GM12878 (cell line): ENCODE results near the gene FBXL17. TPM values are rescaled to one million over a fixed set of nuclear protein-coding genes. Genes with fewer than 3 reads are reported as not detected.

ENCODE experiments used
- ATAC-seq: fragments of 200-7000 bp; cut with Tn5 transposase; 3 replicates; pipeline ENCODE4 v1.9.1; 2020; ENCODE audit warnings: mild to moderate bottlenecking, moderate library complexity
- BruUV-seq: library from RNA; stranded (reverse); fragments of 400-500 nt; replicated peaks from 2 replicates; lab custom pipeline; 2021; lab: Mats Ljungman, UMichigan
- CTCF ChIA-PET: fragments of 300-600 bp; sonication (Branson Sonifier 250); formaldehyde crosslinking; extraction: SDS; loops from one replicate; lab custom pipeline; 2021; ENCODE audit warnings: inconsistent platforms; lab: Yijun Ruan, JAX
- POLR2A ChIA-PET: fragments of 350-600 bp; formaldehyde crosslinking; extraction: SDS; loops from one replicate; lab custom pipeline; 2021; ENCODE audit warnings: inconsistent platforms; lab: Charles Lee
- RAD21 ChIA-PET: fragments of 300-600 bp; sonication (Branson Sonifier 250); formaldehyde crosslinking; loops from one replicate; lab custom pipeline; 2023; ENCODE audit warnings: antibody characterized with exemption; ENCODE audit not compliant: unreplicated experiment; lab: Charles Lee
- SMC1A ChIA-PET: fragments of 300-600 bp; sonication (Branson Sonifier 250); formaldehyde crosslinking; loops from one replicate; lab custom pipeline; 2023; ENCODE audit not compliant: unreplicated experiment, uncharacterized antibody; lab: Charles Lee
- DNase-seq: peaks from one replicate; pipeline ENCODE4 v3.0.0-alpha.2; 2011; ENCODE audit warnings: low read depth, low spot score
- FAIRE-seq: peaks from 3 replicates; lab custom pipeline; 2011; peaks lifted over from hg19 to GRCh38; lab: Jason Lieb, UNC
- H2AFZ ChIP-seq: 2 replicates; pipeline ENCODE4 v1.6.0; 2011; ENCODE audit warnings: low read depth, low read length, control low read depth; ENCODE audit not compliant: control insufficient read depth
- H3K27ac ChIP-seq: 2 replicates; pipeline ENCODE4 v1.5.1; 2011; ENCODE audit warnings: control low read depth; ENCODE audit not compliant: control insufficient read depth, insufficient read depth
- H3K27me3 ChIP-seq, 2 experiments: replicated peaks in 1 of 2; 2 replicates each; pipeline versions ENCODE4 v1.6.0 to v1.6.1; 2011; ENCODE audit warnings: low read length in 1 of 2; ENCODE audit not compliant: control insufficient read depth in 2 of 2, insufficient read depth in 2 of 2
- H3K36me3 ChIP-seq, 2 experiments: 2 replicates each; pipeline ENCODE4 v1.5.1; 2011; ENCODE audit warnings: low read length in 1 of 2; ENCODE audit not compliant: control insufficient read depth in 2 of 2, insufficient read depth in 2 of 2
- H3K4me1 ChIP-seq: 2 replicates; pipeline ENCODE4 v1.6.1; 2011; ENCODE audit warnings: mild to moderate bottlenecking, low read length, moderate library complexity, mixed read lengths; ENCODE audit not compliant: control insufficient read depth, insufficient read depth
- H3K4me2 ChIP-seq: 2 replicates; pipeline ENCODE4 v1.6.0; 2011; ENCODE audit warnings: control low read depth; ENCODE audit not compliant: control insufficient read depth, insufficient read depth
- H3K4me3 ChIP-seq: fragments of 200-600 bp; sonication (generic); 2 replicates; pipeline ENCODE4 v1.5.1; 2016
- H3K79me2 ChIP-seq: 2 replicates; pipeline ENCODE4 v1.6.0; 2011; ENCODE audit warnings: low read length; ENCODE audit not compliant: control insufficient read depth, insufficient read depth
- H3K9ac ChIP-seq: 2 replicates; pipeline ENCODE4 v1.8.0; 2011; ENCODE audit warnings: low read length, control low read depth, mixed read lengths; ENCODE audit not compliant: control insufficient read depth, insufficient read depth
- H3K9me3 ChIP-seq: replicated peaks from 3 replicates; pipeline ENCODE4 v1.5.1; 2011; ENCODE audit warnings: mild to moderate bottlenecking, low read length; ENCODE audit not compliant: control insufficient read depth, insufficient read depth
- H4K20me1 ChIP-seq: 2 replicates; pipeline ENCODE4 v1.6.0; 2011; ENCODE audit not compliant: control insufficient read depth, insufficient read depth
- ATF7 ChIP-seq: fragments of 450-650 bp; IDR thresholded peaks from 2 replicates; pipeline ENCODE4 v1.6.1; 2016; ENCODE audit warnings: low read depth, mild to moderate bottlenecking
- EP300 ChIP-seq, 2 experiments: fragments of 150-350 bp in 1 of 2; IDR thresholded peaks; 2 replicates each; pipeline ENCODE4 v1.6.1; 2011 to 2012; ENCODE audit warnings: low read depth in 2 of 2, low read length in 2 of 2, borderline replicate concordance in 1 of 2, improper control_type of control experiment in 1 of 2, inconsistent platforms in 1 of 2; ENCODE audit not compliant: control insufficient read depth in 1 of 2
- FOXK2 ChIP-seq: fragments of 450-650 bp; IDR thresholded peaks from 2 replicates; pipeline ENCODE4 v1.6.1; 2017; ENCODE audit warnings: mild to moderate bottlenecking, moderate library complexity
- GATAD2B ChIP-seq: fragments of 450-650 bp; conservative IDR thresholded peaks from 2 replicates; pipeline ENCODE4 v1.6.1; 2017; ENCODE audit warnings: low read depth, mild to moderate bottlenecking, moderate library complexity
- HDAC2 ChIP-seq: fragments of 200-600 bp; sonication (generic); IDR thresholded peaks from 2 replicates; pipeline ENCODE4 v1.6.1; 2017
- KLF5 ChIP-seq: fragments of 450-650 bp; IDR thresholded peaks from 2 replicates; pipeline ENCODE4 v1.6.1; 2014; ENCODE audit warnings: mild to moderate bottlenecking; ENCODE audit not compliant: partially characterized antibody
- NBN ChIP-seq: fragments of 450-650 bp; IDR thresholded peaks from 2 replicates; pipeline ENCODE4 v1.6.1; 2016
- NR2C1 ChIP-seq: fragments of 450-650 bp; IDR thresholded peaks from 2 replicates; pipeline ENCODE4 v1.6.1; 2017; ENCODE audit warnings: antibody characterized with exemption, mild to moderate bottlenecking, moderate library complexity
- POLR2AphosphoS5 ChIP-seq: IDR thresholded peaks from 2 replicates; pipeline ENCODE4 v1.6.1; 2011; ENCODE audit warnings: mild to moderate bottlenecking, low read length, inconsistent platforms
- RBBP5 ChIP-seq: fragments of 200-600 bp; sonication (generic); conservative IDR thresholded peaks from 2 replicates; pipeline ENCODE4 v1.6.1; 2016
- SMARCA5 ChIP-seq: fragments of 450-650 bp; IDR thresholded peaks from 2 replicates; pipeline ENCODE4 v1.6.1; 2017; ENCODE audit warnings: mild to moderate bottlenecking
- SP1 ChIP-seq: IDR thresholded peaks from one replicate; pipeline ENCODE4 v1.6.1; 2011; ENCODE audit warnings: low read depth, low read length
- SREBF2 ChIP-seq: IDR thresholded peaks from 2 replicates; pipeline ENCODE4 v1.6.1; 2012; ENCODE audit warnings: mild to moderate bottlenecking, low read length
- SUPT20H ChIP-seq: IDR thresholded peaks from 2 replicates; pipeline ENCODE4 v1.6.1; 2011; ENCODE audit warnings: low read depth, mild to moderate bottlenecking, low read length, moderate library complexity, borderline replicate concordance; ENCODE audit not compliant: control insufficient read depth
- TARDBP ChIP-seq: IDR thresholded peaks from 2 replicates; pipeline ENCODE4 v1.6.1; 2016; ENCODE audit warnings: borderline replicate concordance
- WGBS: methylation state at CpG from one replicate; pipeline ENCODE4 v1.1.6; 2016; ENCODE audit warnings: low lambda C conversion rate; ENCODE audit not compliant: insufficient replicate concordance, insufficient coverage; ENCODE audit errors: missing lambda C conversion rate; 5-methylcytosine and 5-hydroxymethylcytosine counted together
- in situ Hi-C: fragments of 300-500 bp; cut with MboI; formaldehyde crosslinking; loops from 9 replicates; pipeline ENCODE4 v1.14.3; 2018; ENCODE audit warnings: mixed read lengths
- intact Hi-C: fragments of 100-400 bp; cut with micrococcal nuclease; formaldehyde crosslinking; loops from one replicate; pipeline ENCODE4 v1.14.2; 2022; ENCODE audit not compliant: unreplicated experiment
- polyA plus RNA-seq, 11 experiments: library from polyadenylated mRNA; depleted of rRNA in 4 of 11; unstranded in 6 of 11; stranded (reverse) in 5 of 11; fragments of >200 nt; fragmentation: Nextera tagmentation in 4 of 11; fragmentation: Illumina TruSeq in 1 of 11; extraction: Ambion mirVana in 4 of 11; extraction: Trizol in 1 of 11; gene quantifications; 1 replicate in 1 of 11; 2 replicates in 10 of 11; pipeline versions ENCODE4 v1.2.1 to v1.2.3, GENCODE V29; 2011 to 2016; ENCODE audit warnings: inconsistent platforms in 2 of 11, missing spikeins in 2 of 11, low read depth in 1 of 11
- total RNA-seq, 4 experiments: library from RNA; depleted of rRNA in 3 of 4; stranded (reverse); fragments of >200 nt in 3 of 4; fragmentation: Illumina TruSeq in 1 of 4; extraction: Trizol in 1 of 4; gene quantifications; 2 replicates each; pipeline versions ENCODE4 v1.2.1 to v1.2.3, GENCODE V29; 2013 to 2021
- TF ChIP-seq, protein P1 (sequence below): IDR thresholded peaks from 2 replicates; pipeline ENCODE4 v1.6.1; 2012; ENCODE audit warnings: mild to moderate bottlenecking, low read depth, low read length
- TF ChIP-seq, protein P2 (sequence below): fragments of 450-650 bp; formaldehyde crosslinking; IDR thresholded peaks from 2 replicates; pipeline ENCODE4 v1.5.0; 2022; ENCODE audit warnings: mild to moderate bottlenecking, missing genetic modification characterization
- TF ChIP-seq, protein P3 (sequence below): fragments of 450-650 bp; IDR thresholded peaks from 2 replicates; pipeline ENCODE4 v1.6.1; 2018; ENCODE audit warnings: borderline replicate concordance, mild to moderate bottlenecking; ENCODE audit not compliant: partially characterized antibody

The FBXL17 gene
- total and polyA plus RNA-seq, 10 of the 15 experiments (the other 5 are each of a cell fraction or from before 2014, with no cell fraction given), result 0.88 to 9.0 (median 4.4) TPM

DNA sequence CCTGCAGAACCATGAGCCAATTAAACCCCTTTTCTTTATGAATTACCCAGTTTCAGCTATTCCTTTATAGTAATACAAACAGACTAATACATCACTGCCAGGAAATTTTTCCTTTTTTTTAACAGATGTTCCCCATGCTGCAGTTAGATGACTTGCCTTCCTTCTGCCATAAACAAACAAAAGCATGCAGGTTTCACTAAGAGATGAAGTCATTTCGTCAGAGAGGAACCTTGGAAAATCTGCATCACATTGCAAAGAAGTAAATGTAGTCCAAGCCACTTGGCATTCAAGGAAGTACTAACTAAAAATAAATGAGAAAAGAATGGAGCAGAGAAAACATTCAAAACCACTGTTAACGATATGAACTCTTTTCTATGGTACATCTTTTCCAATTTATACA, 517.1 kb downstream of the FBXL17 start:
- POLR2A ChIA-PET, result no interaction called here
- ATAC-seq, result no peak
- Histone ChIP-seq H3K4me1 (no peaks in the 10 kb centered on the region), H3K4me3 (no peak overlapping the region), H3K79me2 (no peaks in the 10 kb centered on the region), H3K27ac (no peak overlapping the region), H3K27me3 (no peaks in the 10 kb centered on the region), H3K4me2 (no peak overlapping the region), H2AFZ (no peak overlapping the region), H3K9me3 (no peaks in the 10 kb centered on the region), H4K20me1 (no peaks in the 10 kb centered on the region), H3K36me3 (no peaks in the 10 kb centered on the region; a peak in 1 of 4 replicates), H3K9ac (no peak overlapping the region)
- in situ Hi-C loops, result no loop called here
- RAD21 ChIA-PET, result no interaction called here
- 54% methylated on average over 2 of the region's 2 CpGs for WGBS
- CTCF ChIA-PET, result no interaction called here
- SMC1A ChIA-PET, result no interaction called here
- no peak for DNase-seq
- no TSS peak for BruUV-seq
- no peak for FAIRE-seq
- intact Hi-C loops, result no loop called here
- TF ChIP-seq, protein P1, sequence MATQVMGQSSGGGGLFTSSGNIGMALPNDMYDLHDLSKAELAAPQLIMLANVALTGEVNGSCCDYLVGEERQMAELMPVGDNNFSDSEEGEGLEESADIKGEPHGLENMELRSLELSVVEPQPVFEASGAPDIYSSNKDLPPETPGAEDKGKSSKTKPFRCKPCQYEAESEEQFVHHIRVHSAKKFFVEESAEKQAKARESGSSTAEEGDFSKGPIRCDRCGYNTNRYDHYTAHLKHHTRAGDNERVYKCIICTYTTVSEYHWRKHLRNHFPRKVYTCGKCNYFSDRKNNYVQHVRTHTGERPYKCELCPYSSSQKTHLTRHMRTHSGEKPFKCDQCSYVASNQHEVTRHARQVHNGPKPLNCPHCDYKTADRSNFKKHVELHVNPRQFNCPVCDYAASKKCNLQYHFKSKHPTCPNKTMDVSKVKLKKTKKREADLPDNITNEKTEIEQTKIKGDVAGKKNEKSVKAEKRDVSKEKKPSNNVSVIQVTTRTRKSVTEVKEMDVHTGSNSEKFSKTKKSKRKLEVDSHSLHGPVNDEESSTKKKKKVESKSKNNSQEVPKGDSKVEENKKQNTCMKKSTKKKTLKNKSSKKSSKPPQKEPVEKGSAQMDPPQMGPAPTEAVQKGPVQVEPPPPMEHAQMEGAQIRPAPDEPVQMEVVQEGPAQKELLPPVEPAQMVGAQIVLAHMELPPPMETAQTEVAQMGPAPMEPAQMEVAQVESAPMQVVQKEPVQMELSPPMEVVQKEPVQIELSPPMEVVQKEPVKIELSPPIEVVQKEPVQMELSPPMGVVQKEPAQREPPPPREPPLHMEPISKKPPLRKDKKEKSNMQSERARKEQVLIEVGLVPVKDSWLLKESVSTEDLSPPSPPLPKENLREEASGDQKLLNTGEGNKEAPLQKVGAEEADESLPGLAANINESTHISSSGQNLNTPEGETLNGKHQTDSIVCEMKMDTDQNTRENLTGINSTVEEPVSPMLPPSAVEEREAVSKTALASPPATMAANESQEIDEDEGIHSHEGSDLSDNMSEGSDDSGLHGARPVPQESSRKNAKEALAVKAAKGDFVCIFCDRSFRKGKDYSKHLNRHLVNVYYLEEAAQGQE, result no peak
- no peak for TF ChIP-seq GATAD2B
- TF ChIP-seq SP1, result no peak
- no peak for TF ChIP-seq TARDBP
- TF ChIP-seq NBN, result no peak
- no peak for TF ChIP-seq POLR2AphosphoS5
- TF ChIP-seq HDAC2, result no peak
- no peak for TF ChIP-seq SREBF2
- TF ChIP-seq RBBP5, result no peak
- no peak for TF ChIP-seq NR2C1
- no peak for TF ChIP-seq KLF5
- TF ChIP-seq ATF7, result no peak
- TF ChIP-seq, protein P2, sequence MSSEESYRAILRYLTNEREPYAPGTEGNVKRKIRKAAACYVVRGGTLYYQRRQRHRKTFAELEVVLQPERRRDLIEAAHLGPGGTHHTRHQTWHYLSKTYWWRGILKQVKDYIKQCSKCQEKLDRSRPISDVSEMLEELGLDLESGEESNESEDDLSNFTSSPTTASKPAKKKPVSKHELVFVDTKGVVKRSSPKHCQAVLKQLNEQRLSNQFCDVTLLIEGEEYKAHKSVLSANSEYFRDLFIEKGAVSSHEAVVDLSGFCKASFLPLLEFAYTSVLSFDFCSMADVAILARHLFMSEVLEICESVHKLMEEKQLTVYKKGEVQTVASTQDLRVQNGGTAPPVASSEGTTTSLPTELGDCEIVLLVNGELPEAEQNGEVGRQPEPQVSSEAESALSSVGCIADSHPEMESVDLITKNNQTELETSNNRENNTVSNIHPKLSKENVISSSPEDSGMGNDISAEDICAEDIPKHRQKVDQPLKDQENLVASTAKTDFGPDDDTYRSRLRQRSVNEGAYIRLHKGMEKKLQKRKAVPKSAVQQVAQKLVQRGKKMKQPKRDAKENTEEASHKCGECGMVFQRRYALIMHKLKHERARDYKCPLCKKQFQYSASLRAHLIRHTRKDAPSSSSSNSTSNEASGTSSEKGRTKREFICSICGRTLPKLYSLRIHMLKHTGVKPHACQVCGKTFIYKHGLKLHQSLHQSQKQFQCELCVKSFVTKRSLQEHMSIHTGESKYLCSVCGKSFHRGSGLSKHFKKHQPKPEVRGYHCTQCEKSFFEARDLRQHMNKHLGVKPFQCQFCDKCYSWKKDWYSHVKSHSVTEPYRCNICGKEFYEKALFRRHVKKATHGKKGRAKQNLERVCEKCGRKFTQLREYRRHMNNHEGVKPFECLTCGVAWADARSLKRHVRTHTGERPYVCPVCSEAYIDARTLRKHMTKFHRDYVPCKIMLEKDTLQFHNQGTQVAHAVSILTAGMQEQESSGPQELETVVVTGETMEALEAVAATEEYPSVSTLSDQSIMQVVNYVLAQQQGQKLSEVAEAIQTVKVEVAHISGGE, result no peak
- no peak for TF ChIP-seq SMARCA5
- no peak for TF ChIP-seq SUPT20H
- no peak for TF ChIP-seq FOXK2
- TF ChIP-seq EP300 (IDR thresholded peaks at IDR 0.05; ENCODE audit: borderline replicate concordance in 1 of 2, control insufficient read depth in 1 of 2, low read depth in 2 of 2, low read length in 2 of 2), result no peak
- TF ChIP-seq, protein P3, sequence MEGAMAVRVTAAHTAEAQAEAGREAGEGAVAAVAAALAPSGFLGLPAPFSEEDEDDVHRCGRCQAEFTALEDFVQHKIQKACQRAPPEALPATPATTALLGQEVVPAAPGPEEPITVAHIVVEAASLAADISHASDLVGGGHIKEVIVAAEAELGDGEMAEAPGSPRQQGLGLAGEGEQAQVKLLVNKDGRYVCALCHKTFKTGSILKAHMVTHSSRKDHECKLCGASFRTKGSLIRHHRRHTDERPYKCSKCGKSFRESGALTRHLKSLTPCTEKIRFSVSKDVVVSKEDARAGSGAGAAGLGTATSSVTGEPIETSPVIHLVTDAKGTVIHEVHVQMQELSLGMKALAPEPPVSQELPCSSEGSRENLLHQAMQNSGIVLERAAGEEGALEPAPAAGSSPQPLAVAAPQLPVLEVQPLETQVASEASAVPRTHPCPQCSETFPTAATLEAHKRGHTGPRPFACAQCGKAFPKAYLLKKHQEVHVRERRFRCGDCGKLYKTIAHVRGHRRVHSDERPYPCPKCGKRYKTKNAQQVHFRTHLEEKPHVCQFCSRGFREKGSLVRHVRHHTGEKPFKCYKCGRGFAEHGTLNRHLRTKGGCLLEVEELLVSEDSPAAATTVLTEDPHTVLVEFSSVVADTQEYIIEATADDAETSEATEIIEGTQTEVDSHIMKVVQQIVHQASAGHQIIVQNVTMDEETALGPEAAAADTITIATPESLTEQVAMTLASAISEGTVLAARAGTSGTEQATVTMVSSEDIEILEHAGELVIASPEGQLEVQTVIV, result no peak
